Measurements from ENCODE around the gene SECISBP2L. TPM values are rescaled to one million over a fixed set of nuclear protein-coding genes. Genes with fewer than 3 reads are reported as not detected.

SECISBP2L gene
- total and polyA plus RNA-seq, 10 of the 15 experiments (the other 5 are each of a cell fraction or from before 2014, with no cell fraction given) = 1.4 to 24.2 (median 10.4) TPM

- TF ChIP-seq CUX1 (IDR thresholded peaks at IDR 0.05; ENCODE audit: insufficient replicate concordance, low read depth, low read length) = no peak
Observed at GRCh38 chr15:48955370-48955769, 90.9 kb downstream of the SECISBP2L start (continued).

GRCh38 chr15:48954538-48954937 is 91.7 kb downstream of the SECISBP2L start:
- in situ Hi-C loops (cut with MboI) (no loop called here), intact Hi-C loops (cut with micrococcal nuclease; ENCODE audit: unreplicated experiment) (no loop called here)
- Histone ChIP-seq H2AFZ (ENCODE audit: control insufficient read depth, low read depth, low read length) (no peak overlapping the region), H3K79me2 (ENCODE audit: control insufficient read depth, insufficient read depth, low read length) (no peaks in the 10 kb centered on the region), H3K27ac (ENCODE audit: control insufficient read depth, insufficient read depth) (no peak overlapping the region), H4K20me1 (ENCODE audit: control insufficient read depth, insufficient read depth) (no peaks in the 10 kb centered on the region), H3K4me1 (ENCODE audit: control insufficient read depth, insufficient read depth, low read length) (no peaks in the 10 kb centered on the region), H3K9me3 (replicated peaks; ENCODE audit: control insufficient read depth, insufficient read depth, low read length) (no peaks in the 10 kb centered on the region), H3K9ac (ENCODE audit: control insufficient read depth, insufficient read depth, low read length) (no peak overlapping the region), H3K4me3 (no peak overlapping the region), H3K36me3 (ENCODE audit: control insufficient read depth in 2 of 2, insufficient read depth in 2 of 2, low read length in 1 of 2) (no peaks in the 10 kb centered on the region), H3K4me2 (ENCODE audit: control insufficient read depth, insufficient read depth) (no peak overlapping the region), H3K27me3 (replicated peaks in 1 of 2; ENCODE audit: control insufficient read depth in 2 of 2, insufficient read depth in 2 of 2, low read length in 1 of 2) (no peaks in the 10 kb centered on the region)
- no TSS peak for BruUV-seq (replicated peaks)
- ATAC-seq = no peak
- ChIA-PET POLR2A (no interaction called here), CTCF (interaction anchor here (2.1 kb wide), 1 partner anchor 11 kb away, joined by 6 read pairs; no protein-coding TSS in a partner anchor), RAD21 (ENCODE audit: unreplicated experiment) (no interaction called here), SMC1A (ENCODE audit: uncharacterized antibody, unreplicated experiment) (no interaction called here)
- no peak for DNase-seq (ENCODE audit: low read depth, low spot score)
- TF ChIP-seq ELK1 (IDR thresholded peaks at IDR 0.05; ENCODE audit: low read depth, low read length) (no peak), POU2F2 (IDR thresholded peaks at IDR 0.05; ENCODE audit: borderline replicate concordance, low read depth, low read length) (no peak), MAX (IDR thresholded peaks at IDR 0.05; ENCODE audit: low read depth, low read length) (no peak), LARP7 (IDR thresholded peaks at IDR 0.05) (no peak), ATF2 (IDR thresholded peaks at IDR 0.05; ENCODE audit: low read length) (no peak), SREBF1 (IDR thresholded peaks at IDR 0.05; ENCODE audit: low read length) (no peak), HCFC1 (IDR thresholded peaks at IDR 0.05; ENCODE audit: low read length) (no peak), NFYB (IDR thresholded peaks at IDR 0.05; ENCODE audit: insufficient read depth, low read depth, low read length) (no peak), PML (IDR thresholded peaks at IDR 0.05; ENCODE audit: low read length) (no peak), IRF4 (IDR thresholded peaks at IDR 0.05; ENCODE audit: low read depth, low read length) (no peak), SPI1 (IDR thresholded peaks at IDR 0.05; ENCODE audit: borderline replicate concordance, insufficient read depth, low read depth, low read length) (no peak)
- WGBS (ENCODE audit: insufficient coverage, insufficient replicate concordance, low lambda C conversion rate, missing lambda C conversion rate) = 77% methylated on average over 5 of the region's 5 CpGs
- no peak for FAIRE-seq

All from GM12878 (cell line).